HepG2 (cell line): Measurements from ENCODE around the gene TENM3. TPM values are rescaled to one million over a fixed set of nuclear protein-coding genes. Genes with fewer than 3 reads are reported as not detected.

ENCODE experiments used
- ATAC-seq: fragments of 200-7000 bp; cut with Tn5 transposase; 3 replicates; pipeline ENCODE4 v1.9.1; 2020; ENCODE audit warnings: mild to moderate bottlenecking, moderate library complexity
- BruUV-seq: library from RNA; stranded (reverse); fragments of 400-500 nt; replicated peaks from 2 replicates; lab custom pipeline; 2021; lab: Mats Ljungman, UMichigan
- CTCF ChIA-PET: fragments of 300-600 bp; formaldehyde crosslinking; extraction: SDS; loops from one replicate; lab custom pipeline; 2021; ENCODE audit warnings: low total read pairs, inconsistent platforms, low intra/inter-chr PET ratio; lab: Yijun Ruan, JAX
- POLR2A ChIA-PET: fragments of 350-600 bp; sonication (Branson Sonifier 250); formaldehyde crosslinking; loops from one replicate; lab custom pipeline; 2020; ENCODE audit warnings: antibody characterized with exemption, inconsistent platforms; lab: Yijun Ruan, JAX
- DNase-seq: peaks from one replicate; pipeline ENCODE4 v3.0.0-alpha.2; 2015; ENCODE audit warnings: low spot score
- FAIRE-seq: peaks from 3 replicates; lab custom pipeline; 2011; peaks lifted over from hg19 to GRCh38; lab: Jason Lieb, UNC
- H2AFZ ChIP-seq: one replicate; pipeline ENCODE4 v1.6.1; 2011; ENCODE audit warnings: low read length, inconsistent platforms
- H3K27ac ChIP-seq: fragments of 300-600 bp; 3 replicates; pipeline ENCODE4 v1.8.0; 2011; ENCODE audit warnings: mixed run types, mild to moderate bottlenecking, mixed read lengths, low read length, inconsistent platforms; ENCODE audit not compliant: insufficient read depth; ENCODE audit errors: extremely low read length
- H3K27me3 ChIP-seq, 2 experiments: fragments of 200-600 bp in 1 of 2; 2 replicates in 1 of 2; 3 replicates in 1 of 2; pipeline versions ENCODE4 v1.6.0 to v1.8.0; 2011; ENCODE audit warnings: low read length in 2 of 2, mild to moderate bottlenecking in 2 of 2, moderate library complexity in 2 of 2, inconsistent platforms in 1 of 2; ENCODE audit not compliant: insufficient read depth in 2 of 2, control insufficient read depth in 1 of 2
- H3K36me3 ChIP-seq, 2 experiments: fragments of 200-600 bp in 1 of 2; replicated peaks in 1 of 2; 2 replicates in 1 of 2; 3 replicates in 1 of 2; pipeline versions ENCODE4 v1.5.1 to v1.8.0; 2011; ENCODE audit warnings: low read length in 2 of 2, inconsistent platforms in 1 of 2; ENCODE audit not compliant: insufficient read depth in 2 of 2, control insufficient read depth in 1 of 2
- H3K4me1 ChIP-seq: 2 replicates; pipeline ENCODE4 v1.5.1; 2012; ENCODE audit warnings: low read length, inconsistent platforms; ENCODE audit not compliant: insufficient read depth
- H3K4me2 ChIP-seq: 2 replicates; pipeline ENCODE4 v1.6.0; 2011; ENCODE audit warnings: low read depth, low read length, inconsistent platforms
- H3K4me3 ChIP-seq, 3 experiments: fragments of 200-600 bp in 1 of 3; sonication (generic), shearing (Covaris generic) in 1 of 3; replicated peaks in 1 of 3; 2 replicates each; pipeline ENCODE4 v1.5.1; 2011 to 2016; ENCODE audit warnings: low read length in 3 of 3, inconsistent platforms in 2 of 3, low read depth in 2 of 3, mild to moderate bottlenecking in 2 of 3, control low read depth in 1 of 3, mixed read lengths in 1 of 3; ENCODE audit not compliant: insufficient read depth in 1 of 3
- H3K79me2 ChIP-seq: one replicate; pipeline ENCODE4 v1.6.1; 2011; ENCODE audit warnings: low read length, inconsistent platforms; ENCODE audit not compliant: insufficient read depth
- H3K9ac ChIP-seq: 2 replicates; pipeline ENCODE4 v1.6.0; 2011; ENCODE audit warnings: mild to moderate bottlenecking, low read depth, low read length, inconsistent platforms; ENCODE audit not compliant: insufficient read depth
- H3K9me3 ChIP-seq: 2 replicates; pipeline ENCODE4 v1.5.1; 2012; ENCODE audit warnings: mild to moderate bottlenecking, low read length
- H4K20me1 ChIP-seq: 2 replicates; pipeline ENCODE4 v1.6.0; 2011; ENCODE audit warnings: inconsistent platforms, mild to moderate bottlenecking, low read length, moderate library complexity; ENCODE audit not compliant: insufficient read depth
- FLYWCH1 ChIP-seq: sonication (generic); formaldehyde crosslinking; IDR thresholded peaks from 2 replicates; pipeline ENCODE4 v1.8.1; 2023; ENCODE audit warnings: mild to moderate bottlenecking, missing genetic modification reagents
- NFE2L2 ChIP-seq: fragments of 150-350 bp; IDR thresholded peaks from 2 replicates; pipeline ENCODE4 v1.6.1; 2014; ENCODE audit warnings: low read length
- SIN3A ChIP-seq: IDR thresholded peaks from 2 replicates; pipeline ENCODE4 v1.6.1; 2011; ENCODE audit warnings: low read depth, mild to moderate bottlenecking, control low read depth, low read length, borderline replicate concordance
- ZNF296 ChIP-seq: sonication (generic); formaldehyde crosslinking; conservative IDR thresholded peaks from 2 replicates; pipeline ENCODE4 v1.5.0; 2020; ENCODE audit warnings: mild to moderate bottlenecking, missing genetic modification reagents
- ZNF34 ChIP-seq: sonication (generic); formaldehyde crosslinking; IDR thresholded peaks from 2 replicates; pipeline ENCODE4 v1.4.0; 2020; ENCODE audit warnings: mild to moderate bottlenecking, missing genetic modification reagents, borderline replicate concordance
- ZNF383 ChIP-seq: sonication (generic); formaldehyde crosslinking; IDR thresholded peaks from 2 replicates; pipeline ENCODE4 v1.4.0; 2020; ENCODE audit warnings: missing genetic modification reagents, mild to moderate bottlenecking, borderline replicate concordance
- ZNF441 ChIP-seq: sonication (generic); formaldehyde crosslinking; IDR thresholded peaks from 2 replicates; pipeline ENCODE4 v1.7.0; 2021; ENCODE audit warnings: missing genetic modification reagents, borderline replicate concordance
- ZNF747 ChIP-seq: sonication (generic); formaldehyde crosslinking; IDR thresholded peaks from 2 replicates; pipeline ENCODE4 v1.8.1; 2023; ENCODE audit warnings: missing genetic modification reagents, mild to moderate bottlenecking, borderline replicate concordance
- ZNF883 ChIP-seq: sonication (generic); formaldehyde crosslinking; IDR thresholded peaks from 2 replicates; pipeline ENCODE4 v1.5.1; 2020; ENCODE audit warnings: mild to moderate bottlenecking, missing genetic modification reagents; ENCODE audit errors: not compliant biosample characterization
- WGBS: methylation state at CpG from one replicate; pipeline ENCODE4 v1.1.6; 2017; ENCODE audit warnings: low lambda C conversion rate; 5-methylcytosine and 5-hydroxymethylcytosine counted together
- in situ Hi-C: cut with HindIII; loops from 2 replicates; pipeline ENCODE4 v1.10.0; 2017; ENCODE audit warnings: low pct_unique_long_range_greater_than_20kb; ENCODE audit not compliant: extremely low pct_ligation_motif_present
- intact Hi-C: fragments of 100-400 bp; cut with micrococcal nuclease; formaldehyde crosslinking; loops from one replicate; pipeline ENCODE4 v1.10.0; 2022; ENCODE audit not compliant: unreplicated experiment
- polyA plus RNA-seq, 8 experiments: library from polyadenylated mRNA; depleted of rRNA in 3 of 8; stranded (reverse) in 7 of 8; unstranded in 1 of 8; fragments of >200 nt; fragmentation: Illumina TruSeq in 4 of 8; extraction: Trizol in 4 of 8; gene quantifications; 2 replicates each; pipeline versions ENCODE4 v1.2.1 to v1.2.3, GENCODE V29; 2011 to 2016; ENCODE audit warnings: low read depth in 4 of 8, missing spikeins in 1 of 8, mixed read lengths in 1 of 8; ENCODE audit not compliant: insufficient read depth in 1 of 8
- total RNA-seq, 5 experiments: library from RNA; depleted of rRNA; stranded (reverse); fragments of >200 nt; fragmentation: Illumina TruSeq; extraction: Trizol; gene quantifications; 2 replicates each; pipeline ENCODE4 v1.2.3, GENCODE V29; 2016; ENCODE audit warnings: low read depth in 1 of 5
- TF ChIP-seq, protein P1 (sequence below): sonication (generic); formaldehyde crosslinking; IDR thresholded peaks from 2 replicates; pipeline ENCODE4 v1.4.0; 2020; ENCODE audit warnings: mild to moderate bottlenecking, missing genetic modification reagents
- TF ChIP-seq, protein P2 (sequence below): sonication (generic); formaldehyde crosslinking; IDR thresholded peaks from 2 replicates; pipeline ENCODE4 v1.4.0; 2020; ENCODE audit warnings: mild to moderate bottlenecking, missing genetic modification reagents
- TF ChIP-seq, protein P3 (sequence below): sonication (generic); formaldehyde crosslinking; IDR thresholded peaks from 2 replicates; pipeline ENCODE4 v1.4.0; 2020; ENCODE audit warnings: mild to moderate bottlenecking, low read depth, missing genetic modification reagents
- TF ChIP-seq, protein P4 (sequence below): sonication (generic); formaldehyde crosslinking; IDR thresholded peaks from 2 replicates; pipeline ENCODE4 v1.4.0; 2020; ENCODE audit warnings: mild to moderate bottlenecking, missing genetic modification reagents
- TF ChIP-seq, protein P5 (sequence below): IDR thresholded peaks from 2 replicates; pipeline ENCODE4 v1.6.1; 2012; ENCODE audit warnings: low read length, improper control_type of control experiment

TENM3 gene
- total and polyA plus RNA-seq, 2 of the 13 experiments (the other 11 are each of a cell fraction or from before 2014, with no cell fraction given): 0.04 TPM; not detected in 1

DNA sequence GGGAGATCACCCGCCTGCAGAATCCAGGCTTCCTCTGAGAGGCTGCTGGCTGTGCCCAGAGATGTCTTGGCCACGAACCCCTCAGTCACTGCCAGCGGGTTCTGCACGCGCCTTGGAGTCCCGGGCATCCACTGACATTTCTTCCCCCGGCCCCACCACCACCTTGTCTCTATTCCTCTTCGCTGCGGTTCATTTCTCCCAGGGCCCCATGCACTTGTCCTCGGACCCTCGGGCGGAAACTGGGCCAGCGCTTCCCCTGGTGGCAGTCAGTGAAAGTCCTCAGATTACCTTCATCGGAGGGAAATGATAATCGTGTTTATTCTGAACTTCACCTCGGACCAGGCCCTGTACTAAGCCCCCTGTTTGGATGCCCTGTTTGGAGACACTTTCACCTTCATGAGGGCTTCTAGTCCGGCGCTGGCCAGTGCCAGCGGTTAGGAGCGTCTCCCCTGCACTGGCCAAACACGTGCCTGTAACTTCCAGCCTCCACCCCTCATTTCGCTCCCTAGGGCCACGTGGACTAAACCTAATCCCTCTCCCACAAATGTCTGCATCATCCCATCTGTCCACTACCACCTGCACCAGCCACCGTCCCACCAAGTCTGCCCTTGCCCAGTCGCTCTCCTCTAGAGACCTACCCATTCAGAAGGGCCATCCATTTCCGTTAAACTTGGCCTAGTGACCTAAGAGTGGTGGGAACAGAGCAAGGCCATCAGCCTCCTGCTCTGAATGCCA, 592.0 kb downstream of the TENM3 start:
- in situ Hi-C loops (no loop called here), intact Hi-C loops (no loop called here)
- FAIRE-seq: no peak
- H4K20me1 ChIP-seq: no peaks in the 10 kb centered on the region
- H3K4me1 ChIP-seq: no peaks in the 10 kb centered on the region
- H3K27ac ChIP-seq: no peak overlapping the region
- no peak overlapping the region for H3K9ac ChIP-seq
- H3K79me2 ChIP-seq: no peaks in the 10 kb centered on the region
- POLR2A ChIA-PET: no interaction called here
- 61% methylated on average over 21 of the region's 26 CpGs for WGBS
- H3K4me3 ChIP-seq: no peak overlapping the region
- peak; percentile 60 for ATAC-seq
- no peaks in the 10 kb centered on the region for H3K27me3 ChIP-seq
- H3K9me3 ChIP-seq: no peaks in the 10 kb centered on the region; the same call in 1 of the 2 replicates
- H3K4me2 ChIP-seq: no peak overlapping the region
- DNase-seq: no peak
- H3K36me3 ChIP-seq: no peaks in the 10 kb centered on the region
- no peak overlapping the region for H2AFZ ChIP-seq
- no TSS peak for BruUV-seq
- CTCF ChIA-PET: no interaction called here
- TF ChIP-seq, protein P1, sequence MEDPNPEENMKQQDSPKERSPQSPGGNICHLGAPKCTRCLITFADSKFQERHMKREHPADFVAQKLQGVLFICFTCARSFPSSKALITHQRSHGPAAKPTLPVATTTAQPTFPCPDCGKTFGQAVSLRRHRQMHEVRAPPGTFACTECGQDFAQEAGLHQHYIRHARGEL (CRISPR knock-in tag): no peak
- TF ChIP-seq, protein P2, sequence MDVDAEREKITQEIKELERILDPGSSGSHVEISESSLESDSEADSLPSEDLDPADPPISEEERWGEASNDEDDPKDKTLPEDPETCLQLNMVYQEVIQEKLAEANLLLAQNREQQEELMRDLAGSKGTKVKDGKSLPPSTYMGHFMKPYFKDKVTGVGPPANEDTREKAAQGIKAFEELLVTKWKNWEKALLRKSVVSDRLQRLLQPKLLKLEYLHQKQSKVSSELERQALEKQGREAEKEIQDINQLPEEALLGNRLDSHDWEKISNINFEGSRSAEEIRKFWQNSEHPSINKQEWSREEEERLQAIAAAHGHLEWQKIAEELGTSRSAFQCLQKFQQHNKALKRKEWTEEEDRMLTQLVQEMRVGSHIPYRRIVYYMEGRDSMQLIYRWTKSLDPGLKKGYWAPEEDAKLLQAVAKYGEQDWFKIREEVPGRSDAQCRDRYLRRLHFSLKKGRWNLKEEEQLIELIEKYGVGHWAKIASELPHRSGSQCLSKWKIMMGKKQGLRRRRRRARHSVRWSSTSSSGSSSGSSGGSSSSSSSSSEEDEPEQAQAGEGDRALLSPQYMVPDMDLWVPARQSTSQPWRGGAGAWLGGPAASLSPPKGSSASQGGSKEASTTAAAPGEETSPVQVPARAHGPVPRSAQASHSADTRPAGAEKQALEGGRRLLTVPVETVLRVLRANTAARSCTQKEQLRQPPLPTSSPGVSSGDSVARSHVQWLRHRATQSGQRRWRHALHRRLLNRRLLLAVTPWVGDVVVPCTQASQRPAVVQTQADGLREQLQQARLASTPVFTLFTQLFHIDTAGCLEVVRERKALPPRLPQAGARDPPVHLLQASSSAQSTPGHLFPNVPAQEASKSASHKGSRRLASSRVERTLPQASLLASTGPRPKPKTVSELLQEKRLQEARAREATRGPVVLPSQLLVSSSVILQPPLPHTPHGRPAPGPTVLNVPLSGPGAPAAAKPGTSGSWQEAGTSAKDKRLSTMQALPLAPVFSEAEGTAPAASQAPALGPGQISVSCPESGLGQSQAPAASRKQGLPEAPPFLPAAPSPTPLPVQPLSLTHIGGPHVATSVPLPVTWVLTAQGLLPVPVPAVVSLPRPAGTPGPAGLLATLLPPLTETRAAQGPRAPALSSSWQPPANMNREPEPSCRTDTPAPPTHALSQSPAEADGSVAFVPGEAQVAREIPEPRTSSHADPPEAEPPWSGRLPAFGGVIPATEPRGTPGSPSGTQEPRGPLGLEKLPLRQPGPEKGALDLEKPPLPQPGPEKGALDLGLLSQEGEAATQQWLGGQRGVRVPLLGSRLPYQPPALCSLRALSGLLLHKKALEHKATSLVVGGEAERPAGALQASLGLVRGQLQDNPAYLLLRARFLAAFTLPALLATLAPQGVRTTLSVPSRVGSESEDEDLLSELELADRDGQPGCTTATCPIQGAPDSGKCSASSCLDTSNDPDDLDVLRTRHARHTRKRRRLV (CRISPR knock-in tag): no peak
- TF ChIP-seq ZNF34 (CRISPR knock-in tag) (no peak), SIN3A (no peak), ZNF747 (no peak), ZNF296 (no peak), ZNF883 (CRISPR knock-in tag) (no peak), NFE2L2 (no peak), FLYWCH1 (CRISPR knock-in tag) (no peak), ZNF383 (CRISPR knock-in tag) (no peak), ZNF441 (CRISPR knock-in tag) (no peak)
- TF ChIP-seq, protein P3, sequence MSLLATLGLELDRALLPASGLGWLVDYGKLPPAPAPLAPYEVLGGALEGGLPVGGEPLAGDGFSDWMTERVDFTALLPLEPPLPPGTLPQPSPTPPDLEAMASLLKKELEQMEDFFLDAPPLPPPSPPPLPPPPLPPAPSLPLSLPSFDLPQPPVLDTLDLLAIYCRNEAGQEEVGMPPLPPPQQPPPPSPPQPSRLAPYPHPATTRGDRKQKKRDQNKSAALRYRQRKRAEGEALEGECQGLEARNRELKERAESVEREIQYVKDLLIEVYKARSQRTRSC (CRISPR knock-in tag): no peak
- TF ChIP-seq, protein P4, sequence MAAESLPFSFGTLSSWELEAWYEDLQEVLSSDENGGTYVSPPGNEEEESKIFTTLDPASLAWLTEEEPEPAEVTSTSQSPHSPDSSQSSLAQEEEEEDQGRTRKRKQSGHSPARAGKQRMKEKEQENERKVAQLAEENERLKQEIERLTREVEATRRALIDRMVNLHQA (CRISPR knock-in tag): no peak
- TF ChIP-seq, protein P5, sequence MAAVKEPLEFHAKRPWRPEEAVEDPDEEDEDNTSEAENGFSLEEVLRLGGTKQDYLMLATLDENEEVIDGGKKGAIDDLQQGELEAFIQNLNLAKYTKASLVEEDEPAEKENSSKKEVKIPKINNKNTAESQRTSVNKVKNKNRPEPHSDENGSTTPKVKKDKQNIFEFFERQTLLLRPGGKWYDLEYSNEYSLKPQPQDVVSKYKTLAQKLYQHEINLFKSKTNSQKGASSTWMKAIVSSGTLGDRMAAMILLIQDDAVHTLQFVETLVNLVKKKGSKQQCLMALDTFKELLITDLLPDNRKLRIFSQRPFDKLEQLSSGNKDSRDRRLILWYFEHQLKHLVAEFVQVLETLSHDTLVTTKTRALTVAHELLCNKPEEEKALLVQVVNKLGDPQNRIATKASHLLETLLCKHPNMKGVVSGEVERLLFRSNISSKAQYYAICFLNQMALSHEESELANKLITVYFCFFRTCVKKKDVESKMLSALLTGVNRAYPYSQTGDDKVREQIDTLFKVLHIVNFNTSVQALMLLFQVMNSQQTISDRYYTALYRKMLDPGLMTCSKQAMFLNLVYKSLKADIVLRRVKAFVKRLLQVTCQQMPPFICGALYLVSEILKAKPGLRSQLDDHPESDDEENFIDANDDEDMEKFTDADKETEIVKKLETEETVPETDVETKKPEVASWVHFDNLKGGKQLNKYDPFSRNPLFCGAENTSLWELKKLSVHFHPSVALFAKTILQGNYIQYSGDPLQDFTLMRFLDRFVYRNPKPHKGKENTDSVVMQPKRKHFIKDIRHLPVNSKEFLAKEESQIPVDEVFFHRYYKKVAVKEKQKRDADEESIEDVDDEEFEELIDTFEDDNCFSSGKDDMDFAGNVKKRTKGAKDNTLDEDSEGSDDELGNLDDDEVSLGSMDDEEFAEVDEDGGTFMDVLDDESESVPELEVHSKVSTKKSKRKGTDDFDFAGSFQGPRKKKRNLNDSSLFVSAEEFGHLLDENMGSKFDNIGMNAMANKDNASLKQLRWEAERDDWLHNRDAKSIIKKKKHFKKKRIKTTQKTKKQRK: no peak
